Right lobe of liver (tissue), 4 donors: ENCODE results near the gene DNAJC16.

Experiments
- POLR2A ChIP-seq: fragments of 450-650 bp; IDR thresholded peaks from one replicate; pipeline ENCODE4 v1.6.1; 2017; ENCODE audit warnings: antibody characterized with exemption, mild to moderate bottlenecking
- TF ChIP-seq, protein P1 (sequence below), 4 donors: fragments of 200-600 bp in 3 of 4; fragments of 450-650 bp in 1 of 4; IDR thresholded peaks; one replicate each; pipeline versions ENCODE4 v1.5.1 to v1.8.0; 2016 to 2022; ENCODE audit warnings: antibody characterized with exemption in 4 of 4, mild to moderate bottlenecking in 2 of 4
- donor health status: DM: no; HTN: no; CAD: no.
- donor health status: DM: no; HTN: no; CAD: no.
- donor health status: DM: no; HTN: yes; CAD: no.

GRCh38 chr1:15558516-15558915, 31.9 kb downstream of the DNAJC16 start:
- no peak for TF ChIP-seq POLR2A
- TF ChIP-seq, protein P1, sequence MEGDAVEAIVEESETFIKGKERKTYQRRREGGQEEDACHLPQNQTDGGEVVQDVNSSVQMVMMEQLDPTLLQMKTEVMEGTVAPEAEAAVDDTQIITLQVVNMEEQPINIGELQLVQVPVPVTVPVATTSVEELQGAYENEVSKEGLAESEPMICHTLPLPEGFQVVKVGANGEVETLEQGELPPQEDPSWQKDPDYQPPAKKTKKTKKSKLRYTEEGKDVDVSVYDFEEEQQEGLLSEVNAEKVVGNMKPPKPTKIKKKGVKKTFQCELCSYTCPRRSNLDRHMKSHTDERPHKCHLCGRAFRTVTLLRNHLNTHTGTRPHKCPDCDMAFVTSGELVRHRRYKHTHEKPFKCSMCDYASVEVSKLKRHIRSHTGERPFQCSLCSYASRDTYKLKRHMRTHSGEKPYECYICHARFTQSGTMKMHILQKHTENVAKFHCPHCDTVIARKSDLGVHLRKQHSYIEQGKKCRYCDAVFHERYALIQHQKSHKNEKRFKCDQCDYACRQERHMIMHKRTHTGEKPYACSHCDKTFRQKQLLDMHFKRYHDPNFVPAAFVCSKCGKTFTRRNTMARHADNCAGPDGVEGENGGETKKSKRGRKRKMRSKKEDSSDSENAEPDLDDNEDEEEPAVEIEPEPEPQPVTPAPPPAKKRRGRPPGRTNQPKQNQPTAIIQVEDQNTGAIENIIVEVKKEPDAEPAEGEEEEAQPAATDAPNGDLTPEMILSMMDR (IDR thresholded peaks at IDR 0.05) = no peak
